ENCODE data around the gene PTGES2. TPM values are rescaled to one million over a fixed set of nuclear protein-coding genes. Genes with fewer than 3 reads are reported as not detected.

PTGES2 gene
- total and polyA plus RNA-seq, 7 donors = 61.2 to 150 (median 119) TPM

DNA sequence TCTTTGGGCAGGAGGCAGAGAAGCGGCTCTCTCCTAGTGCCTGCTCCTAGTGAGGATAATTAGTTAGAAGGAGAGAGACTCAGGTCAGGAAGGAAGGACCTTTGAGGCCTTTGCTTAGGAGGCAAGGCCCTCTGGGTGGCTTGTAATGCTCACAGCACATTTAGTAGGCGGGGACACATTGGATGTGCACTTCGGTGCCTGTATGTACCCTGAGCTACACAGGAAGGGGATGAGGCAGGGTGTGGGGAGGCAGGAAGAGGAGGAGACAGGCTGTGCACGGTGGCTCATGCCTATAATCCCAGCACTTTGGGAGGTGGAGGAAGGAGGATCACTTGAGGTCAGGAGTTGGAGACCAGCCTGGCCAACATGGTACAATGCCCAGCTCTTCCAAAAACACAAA lies 14.5 kb upstream of the PTGES2 start:
- Histone ChIP-seq H3K27ac (no peak overlapping the region), H3K27me3 (ENCODE audit: insufficient read depth in 3 of 3, low read length in 2 of 3) (no peaks in the 10 kb centered on the region), H3K9me3 (no peaks in the 10 kb centered on the region), H3K4me3 (no peak overlapping the region), H3K36me3 (ENCODE audit: insufficient read depth in 1 of 2, low read depth in 1 of 2) (no peaks in the 10 kb centered on the region), H3K4me1 (no peaks in the 10 kb centered on the region)
- WGBS, 3 donors = 55 to 63% (median 60%) methylated on average over 4 of the region's 4 CpGs
- ATAC-seq (peak in 1 of 4 donors; percentile 36), DNase-seq (peak; percentile 7 to 26)
- TF ChIP-seq, protein P1, sequence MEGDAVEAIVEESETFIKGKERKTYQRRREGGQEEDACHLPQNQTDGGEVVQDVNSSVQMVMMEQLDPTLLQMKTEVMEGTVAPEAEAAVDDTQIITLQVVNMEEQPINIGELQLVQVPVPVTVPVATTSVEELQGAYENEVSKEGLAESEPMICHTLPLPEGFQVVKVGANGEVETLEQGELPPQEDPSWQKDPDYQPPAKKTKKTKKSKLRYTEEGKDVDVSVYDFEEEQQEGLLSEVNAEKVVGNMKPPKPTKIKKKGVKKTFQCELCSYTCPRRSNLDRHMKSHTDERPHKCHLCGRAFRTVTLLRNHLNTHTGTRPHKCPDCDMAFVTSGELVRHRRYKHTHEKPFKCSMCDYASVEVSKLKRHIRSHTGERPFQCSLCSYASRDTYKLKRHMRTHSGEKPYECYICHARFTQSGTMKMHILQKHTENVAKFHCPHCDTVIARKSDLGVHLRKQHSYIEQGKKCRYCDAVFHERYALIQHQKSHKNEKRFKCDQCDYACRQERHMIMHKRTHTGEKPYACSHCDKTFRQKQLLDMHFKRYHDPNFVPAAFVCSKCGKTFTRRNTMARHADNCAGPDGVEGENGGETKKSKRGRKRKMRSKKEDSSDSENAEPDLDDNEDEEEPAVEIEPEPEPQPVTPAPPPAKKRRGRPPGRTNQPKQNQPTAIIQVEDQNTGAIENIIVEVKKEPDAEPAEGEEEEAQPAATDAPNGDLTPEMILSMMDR (IDR thresholded peaks at IDR 0.05) = no peak
- intact Hi-C loops (cut with DNase I) = no loop called here

DNA sequence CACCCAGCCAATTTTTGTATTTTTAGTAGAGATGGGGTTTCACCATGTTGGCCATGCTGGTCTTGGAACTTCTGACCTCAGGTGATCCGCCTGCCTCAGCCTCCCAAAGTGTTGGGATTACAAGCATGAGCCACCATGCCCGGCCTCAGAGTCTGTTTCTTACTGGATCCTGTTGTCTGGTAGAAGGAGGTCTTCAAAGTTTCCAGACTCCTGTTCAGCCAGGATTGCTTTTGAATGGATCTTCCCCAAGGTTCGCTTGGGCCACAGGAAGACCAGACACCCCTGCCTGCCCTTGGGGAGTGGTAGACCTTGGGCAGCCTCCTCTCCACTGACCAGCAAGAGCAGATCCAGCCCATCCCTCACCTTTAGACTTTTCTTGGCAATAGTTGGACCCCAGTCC lies 14.1 kb upstream of the PTGES2 start:
- TF ChIP-seq, protein P1 (IDR thresholded peaks at IDR 0.05) = no peak
- H3K4me1 ChIP-seq = no peaks in the 10 kb centered on the region
- DNase-seq (peak in 1 of 2 donors; percentile 8), ATAC-seq (peak in 1 of 4 donors; percentile 8)
- H3K27me3 ChIP-seq (ENCODE audit: insufficient read depth in 3 of 3, low read length in 2 of 3) = no peaks in the 10 kb centered on the region
- no peaks in the 10 kb centered on the region for H3K36me3 ChIP-seq (ENCODE audit: insufficient read depth in 1 of 2, low read depth in 1 of 2)
- intact Hi-C loops (cut with DNase I) = no loop called here
- no peak overlapping the region for H3K4me3 ChIP-seq
- no peak overlapping the region for H3K27ac ChIP-seq
- 94 to 95% (median 95%) methylated on average over 3 of the region's 3 CpGs for WGBS, 3 donors
- H3K9me3 ChIP-seq = no peaks in the 10 kb centered on the region

DNA sequence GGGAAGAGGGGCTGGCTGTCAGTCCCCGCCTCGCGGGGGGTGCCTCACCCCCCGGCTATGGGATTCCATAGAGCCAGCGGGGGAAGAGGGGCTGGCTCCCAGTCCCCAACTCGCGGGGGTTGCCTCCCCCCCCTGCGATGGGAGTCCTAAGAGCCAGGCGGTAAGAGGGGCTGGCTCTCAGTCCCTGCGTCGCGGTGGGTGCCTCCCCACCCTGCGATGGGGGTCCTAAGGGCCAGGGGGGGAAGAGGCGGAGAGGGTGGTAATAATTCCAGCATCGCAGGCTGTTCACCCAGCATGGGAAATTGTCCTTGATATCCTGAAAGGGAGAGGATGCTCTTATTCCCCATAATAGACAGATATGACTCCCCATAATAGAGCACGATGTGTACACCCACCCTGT lies 12.1 kb upstream of the PTGES2 start:
- WGBS, 3 donors = 44 to 77% (median 74%) methylated on average over 3 to 8 of the region's 16 CpGs
- intact Hi-C loops (cut with DNase I) = no loop called here
- no peaks in the 10 kb centered on the region for H3K4me1 ChIP-seq
- DNase-seq (peak in 1 of 2 donors; percentile 8), ATAC-seq (no peak)
- no peak overlapping the region for H3K4me3 ChIP-seq
- H3K27ac ChIP-seq = no peak overlapping the region
- no peaks in the 10 kb centered on the region for H3K27me3 ChIP-seq (ENCODE audit: insufficient read depth in 3 of 3, low read length in 2 of 3)
- TF ChIP-seq, protein P1 (IDR thresholded peaks at IDR 0.05) = no peak
- H3K9me3 ChIP-seq = no peaks in the 10 kb centered on the region
- H3K36me3 ChIP-seq (ENCODE audit: insufficient read depth in 1 of 2, low read depth in 1 of 2) = no peaks in the 10 kb centered on the region

DNA sequence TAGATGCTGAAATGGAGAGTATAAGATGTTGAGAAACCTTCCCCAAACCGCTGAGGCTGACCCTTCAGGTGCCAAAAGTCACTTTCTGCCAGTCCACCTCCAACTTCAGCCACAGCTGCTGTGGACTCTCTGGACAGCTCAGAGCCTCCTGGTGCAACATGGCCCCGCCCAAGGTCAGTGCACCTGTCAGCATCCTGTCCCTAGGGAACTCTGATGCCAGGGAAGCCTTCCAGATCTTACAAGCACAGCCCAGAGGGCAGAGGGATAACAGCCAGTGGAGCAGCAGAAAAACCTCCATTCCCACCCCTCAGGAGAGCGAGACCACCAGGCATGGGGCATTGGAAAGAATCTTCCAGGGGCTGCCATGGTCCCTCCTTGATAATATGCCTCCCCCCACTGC lies 10.5 kb upstream of the PTGES2 start:
- 52 to 70% (median 69%) methylated on average over 3 of the region's 3 CpGs for WGBS, 3 donors
- intact Hi-C loops (cut with DNase I) = no loop called here
- DNase-seq (peak; percentile 1 to 9), ATAC-seq (peak in 1 of 4 donors; percentile 32)
- Histone ChIP-seq H3K36me3 (ENCODE audit: insufficient read depth in 1 of 2, low read depth in 1 of 2) (no peaks in the 10 kb centered on the region), H3K4me1 (no peaks in the 10 kb centered on the region), H3K4me3 (no peak overlapping the region), H3K27me3 (ENCODE audit: insufficient read depth in 3 of 3, low read length in 2 of 3) (no peaks in the 10 kb centered on the region), H3K9me3 (no peaks in the 10 kb centered on the region), H3K27ac (no peak overlapping the region)
- TF ChIP-seq, protein P1 (IDR thresholded peaks at IDR 0.05) = no peak

Data from psoas muscle (tissue), 8 donors.